Measurements from ENCODE around the gene A1BG.

Gene A1BG

DNA sequence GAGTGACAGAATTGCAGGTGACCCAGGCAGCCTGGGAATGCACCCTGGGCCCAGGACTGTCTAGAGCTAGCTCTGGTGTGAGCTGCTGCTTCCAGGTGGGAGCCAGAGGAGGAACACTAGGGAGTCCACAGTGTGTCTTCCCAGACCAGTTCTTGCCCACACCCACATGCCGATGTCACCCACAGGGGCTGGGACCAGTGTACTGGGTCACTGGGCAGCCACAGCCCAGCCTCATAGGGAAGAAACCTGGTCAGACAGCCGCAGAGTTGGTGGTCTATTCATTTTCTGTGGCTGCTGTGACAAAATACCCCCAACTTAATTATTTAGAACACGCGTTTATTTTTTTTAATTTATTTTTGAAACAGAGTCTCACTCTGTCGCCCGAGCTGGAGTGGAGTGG lies 45.3 kb upstream of the A1BG start:
- DNase-seq (ENCODE audit: low read depth): no peak
- TF ChIP-seq, protein P1, sequence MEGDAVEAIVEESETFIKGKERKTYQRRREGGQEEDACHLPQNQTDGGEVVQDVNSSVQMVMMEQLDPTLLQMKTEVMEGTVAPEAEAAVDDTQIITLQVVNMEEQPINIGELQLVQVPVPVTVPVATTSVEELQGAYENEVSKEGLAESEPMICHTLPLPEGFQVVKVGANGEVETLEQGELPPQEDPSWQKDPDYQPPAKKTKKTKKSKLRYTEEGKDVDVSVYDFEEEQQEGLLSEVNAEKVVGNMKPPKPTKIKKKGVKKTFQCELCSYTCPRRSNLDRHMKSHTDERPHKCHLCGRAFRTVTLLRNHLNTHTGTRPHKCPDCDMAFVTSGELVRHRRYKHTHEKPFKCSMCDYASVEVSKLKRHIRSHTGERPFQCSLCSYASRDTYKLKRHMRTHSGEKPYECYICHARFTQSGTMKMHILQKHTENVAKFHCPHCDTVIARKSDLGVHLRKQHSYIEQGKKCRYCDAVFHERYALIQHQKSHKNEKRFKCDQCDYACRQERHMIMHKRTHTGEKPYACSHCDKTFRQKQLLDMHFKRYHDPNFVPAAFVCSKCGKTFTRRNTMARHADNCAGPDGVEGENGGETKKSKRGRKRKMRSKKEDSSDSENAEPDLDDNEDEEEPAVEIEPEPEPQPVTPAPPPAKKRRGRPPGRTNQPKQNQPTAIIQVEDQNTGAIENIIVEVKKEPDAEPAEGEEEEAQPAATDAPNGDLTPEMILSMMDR (IDR thresholded peaks at IDR 0.05; ENCODE audit: low read depth, low read length, missing control alignments): no peak
- no peak overlapping the region for H3K4me3 ChIP-seq (ENCODE audit: low read depth, low read length)

DNA sequence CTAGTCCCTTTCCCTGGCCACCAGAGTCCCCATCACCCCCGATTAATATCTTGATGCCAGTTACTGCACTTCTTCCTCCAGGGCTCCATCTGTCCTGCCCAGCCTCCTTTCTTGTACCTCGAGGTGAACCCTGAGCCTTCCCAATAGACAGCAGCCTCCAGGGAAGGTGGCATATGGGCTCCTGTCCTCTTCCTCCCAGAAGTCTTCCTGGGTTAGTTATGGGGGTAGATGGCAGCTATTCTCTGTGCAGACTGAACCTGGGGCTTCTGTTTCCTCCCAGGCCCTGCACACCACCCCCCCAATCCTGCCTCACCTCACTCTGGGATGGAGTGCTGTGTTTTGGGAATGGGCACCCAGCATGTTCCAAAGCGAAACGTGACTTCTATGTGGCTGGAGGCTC lies 44.8 kb upstream of the A1BG start:
- H3K4me3 ChIP-seq (ENCODE audit: low read depth, low read length): no peak overlapping the region
- TF ChIP-seq, protein P1 (IDR thresholded peaks at IDR 0.05; ENCODE audit: low read depth, low read length, missing control alignments): no peak
- no peak for DNase-seq (ENCODE audit: low read depth)

DNA sequence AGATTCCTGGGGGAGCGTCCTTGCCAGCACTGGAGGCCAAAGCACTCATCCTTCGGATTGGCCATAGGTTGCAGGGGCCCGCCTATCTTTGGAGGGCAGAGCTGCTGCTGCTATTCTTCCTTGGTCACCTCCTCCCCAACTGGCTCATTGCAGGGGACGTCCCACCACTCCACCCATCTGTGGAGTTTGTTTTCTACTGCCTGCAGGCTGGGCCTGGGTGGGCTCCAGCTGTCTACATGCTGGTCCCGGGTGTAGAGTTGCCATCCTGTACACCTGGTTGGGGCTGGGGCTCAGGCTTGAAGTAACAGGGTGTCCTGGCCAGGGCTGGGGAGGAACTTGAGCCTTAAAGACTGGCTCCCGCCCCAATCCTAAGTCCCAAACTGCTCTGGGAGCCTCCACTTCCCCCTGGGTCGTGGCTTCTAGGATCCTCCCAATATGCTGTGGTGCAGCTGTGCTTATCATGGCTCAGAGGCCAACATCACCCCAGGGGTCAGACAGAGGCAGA lies 44.3 kb upstream of the A1BG start:
- DNase-seq (ENCODE audit: low read depth): no peak
- H3K4me3 ChIP-seq (ENCODE audit: low read depth, low read length): no peak overlapping the region
- TF ChIP-seq, protein P1 (IDR thresholded peaks at IDR 0.05; ENCODE audit: low read depth, low read length, missing control alignments): no peak

DNA sequence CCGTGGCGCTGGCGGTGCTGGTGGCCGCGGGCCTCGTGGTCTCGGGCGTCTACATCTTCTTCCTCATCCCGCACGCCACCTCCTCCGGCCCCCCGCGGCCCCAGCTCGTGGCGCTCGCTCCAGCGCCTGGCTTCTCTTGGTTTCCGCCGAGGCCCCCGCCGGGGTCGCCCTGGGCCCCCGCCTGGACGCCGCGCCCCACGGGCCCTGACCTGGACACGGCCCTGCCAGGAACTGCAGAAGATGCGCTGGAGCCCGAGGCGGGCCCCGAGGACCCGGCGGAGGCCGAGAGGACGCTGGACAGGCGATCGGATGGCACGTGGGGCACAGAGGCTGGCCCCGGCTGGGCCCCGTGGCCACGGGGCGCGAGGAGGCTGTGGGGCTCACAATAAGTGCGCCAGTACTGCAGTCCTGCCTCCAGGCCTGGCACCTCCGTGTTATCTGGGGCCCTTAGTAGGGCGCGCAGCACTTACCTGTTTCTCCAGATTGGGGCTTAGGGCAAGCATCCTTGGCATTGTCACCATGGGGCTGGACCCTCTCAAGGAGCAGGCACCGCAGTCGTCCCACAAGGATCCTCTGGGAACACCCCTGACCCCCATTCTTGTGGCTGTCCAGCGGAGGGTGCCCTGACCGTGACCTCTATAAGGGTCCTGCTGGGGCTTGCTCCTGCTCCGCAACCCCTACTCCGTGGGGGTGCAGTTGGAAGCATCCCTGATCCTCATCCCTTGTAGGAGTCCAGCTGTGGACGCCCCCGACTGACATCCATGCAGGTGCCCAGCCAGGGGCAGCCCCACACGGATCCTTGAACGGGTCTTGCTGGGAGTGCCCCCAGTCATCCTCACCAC lies 43.6 kb upstream of the A1BG start:
- DNase-seq (ENCODE audit: low read depth): no peak
- H3K4me3 ChIP-seq (ENCODE audit: low read depth, low read length): no peak overlapping the region
- TF ChIP-seq, protein P1 (IDR thresholded peaks at IDR 0.05; ENCODE audit: low read depth, low read length, missing control alignments): no peak

- no peak overlapping the region for H3K4me3 ChIP-seq (ENCODE audit: low read depth, low read length)
- TF ChIP-seq, protein P1 (IDR thresholded peaks at IDR 0.05; ENCODE audit: low read depth, low read length, missing control alignments): no peak
- DNase-seq (ENCODE audit: low read depth): no peak
Measured at GRCh38 chr19:58395979-58396627, 42.8 kb upstream of the A1BG start.

DNA sequence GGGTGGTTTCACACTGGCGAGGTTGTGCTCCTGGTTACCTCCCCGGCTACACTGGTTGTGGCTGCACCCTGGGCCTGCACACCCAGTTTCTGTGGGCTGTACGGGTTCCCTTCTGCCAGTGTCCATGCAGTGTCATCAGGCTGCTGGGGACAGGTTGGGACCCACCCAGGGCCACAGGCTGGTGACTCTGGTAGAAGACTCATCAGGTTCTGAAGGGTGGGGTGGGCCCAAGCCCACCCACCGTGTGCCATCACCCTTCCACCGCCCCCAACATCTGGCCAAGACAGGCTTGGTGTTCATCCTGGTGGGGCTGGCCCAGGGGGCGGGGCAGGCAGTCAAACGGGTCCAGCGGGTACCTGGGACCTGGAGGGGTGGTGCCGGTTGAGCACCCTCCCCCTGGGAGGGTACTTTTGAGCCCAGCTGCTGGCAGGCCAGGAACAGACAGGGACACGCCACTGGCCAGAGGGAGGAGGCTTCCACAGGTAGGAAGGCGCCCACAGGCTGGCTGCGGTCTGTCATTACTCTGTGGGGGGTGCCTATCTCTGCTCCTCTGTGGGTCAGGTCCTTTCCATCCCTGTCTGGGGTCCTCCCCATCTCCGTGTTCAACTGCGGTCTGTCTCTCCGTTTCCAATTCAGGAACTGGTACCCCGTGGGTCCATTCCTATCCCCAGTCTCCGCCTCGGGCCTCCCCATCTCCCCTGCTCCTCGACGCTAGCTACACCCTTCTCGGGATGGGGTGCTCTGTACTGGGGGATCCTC lies 42.1 kb upstream of the A1BG start, which contains the start of gene RNF225:
Gene RNF225, plus strand, starts transcription at position 437 of the 759 bp plus-strand sequence. CDS start 434 bp downstream, outside the sequence.
- no peak within 1 kb of the TSS for H3K4me3 ChIP-seq (ENCODE audit: low read depth, low read length)
- no peak for DNase-seq (ENCODE audit: low read depth)
- TF ChIP-seq, protein P1 (IDR thresholded peaks at IDR 0.05; ENCODE audit: low read depth, low read length, missing control alignments): no peak
